ENCODE results near the gene MARCHF5.
"Not testable (repeated sequence)": the region's sequence is repeated elsewhere in the genome, so short reads cannot be mapped to it uniquely, and the experiment has no call there.

The MARCHF5 gene

DNA sequence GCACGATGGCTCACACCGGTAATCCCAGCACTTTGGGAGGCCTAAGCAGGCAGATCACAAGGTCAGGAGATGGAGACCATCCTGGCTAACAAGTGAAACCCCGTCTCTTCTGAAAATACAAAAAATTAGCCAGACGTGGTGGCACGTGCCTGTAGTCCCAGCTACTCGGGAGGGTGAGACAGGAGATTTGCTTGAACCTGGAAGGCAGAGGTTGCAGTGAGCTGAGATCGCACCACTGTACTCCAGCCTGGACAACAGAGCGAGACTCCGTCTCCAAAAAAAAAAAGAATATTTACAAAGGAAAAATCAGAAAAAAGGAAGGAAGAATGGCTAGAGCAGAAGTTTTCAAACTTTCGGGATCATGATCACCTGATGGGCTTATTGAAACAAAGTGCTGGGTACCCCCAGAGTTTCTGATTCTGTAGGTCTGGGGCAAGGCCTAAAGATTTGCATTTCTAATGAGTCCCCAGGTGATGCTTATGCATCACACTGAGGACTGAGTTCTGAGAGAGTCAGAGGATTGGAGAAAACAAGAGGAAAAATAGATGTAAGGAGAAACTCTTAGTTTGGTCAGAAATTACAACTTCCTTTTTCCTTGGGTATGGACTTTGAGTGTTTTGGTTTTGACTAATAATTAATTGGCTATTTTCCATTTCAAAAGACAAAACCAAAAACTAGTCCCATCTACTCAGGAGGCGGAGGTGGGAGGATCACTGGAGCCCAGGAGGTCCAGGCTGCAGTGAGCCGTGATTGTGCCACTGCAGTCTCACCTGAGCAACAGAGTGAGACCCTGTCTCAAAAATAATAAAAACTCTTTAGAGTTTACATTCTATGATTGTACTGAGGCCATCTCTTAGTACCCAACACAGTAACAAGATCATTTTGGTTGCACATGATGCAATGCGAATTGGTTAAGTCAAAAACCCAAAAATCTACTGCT lies 14.4 kb downstream of the MARCHF5 start:
- DNase-seq (ENCODE audit: low read depth), result no peak

DNA sequence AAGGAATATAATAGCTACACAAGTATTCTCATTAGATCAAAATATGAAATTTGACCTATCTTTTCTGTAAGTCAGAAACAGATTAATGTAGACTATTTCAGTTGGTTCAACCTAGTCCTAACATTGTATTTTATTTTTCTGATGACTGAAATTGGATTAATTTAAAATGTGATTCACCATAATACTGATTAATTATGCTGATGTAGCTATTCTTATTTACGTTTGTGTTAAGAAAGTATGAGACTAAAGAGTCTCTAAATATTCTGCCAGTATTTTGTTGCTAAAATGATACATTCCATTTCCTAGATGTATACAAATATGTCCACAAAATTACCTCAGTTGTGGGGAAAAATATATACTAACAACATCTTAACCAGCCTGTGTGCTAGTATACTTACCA lies 18.3 kb downstream of the MARCHF5 start:
- DNase-seq (ENCODE audit: low read depth), result no peak

- DNase-seq (ENCODE audit: low read depth), result no peak
Observed at GRCh38 chr10:92313750-92314149, 22.8 kb downstream of the MARCHF5 start.

GRCh38 chr10:92316610-92317009 lies 25.6 kb downstream of the MARCHF5 start:
- DNase-seq (ENCODE audit: low read depth), result no peak

DNA sequence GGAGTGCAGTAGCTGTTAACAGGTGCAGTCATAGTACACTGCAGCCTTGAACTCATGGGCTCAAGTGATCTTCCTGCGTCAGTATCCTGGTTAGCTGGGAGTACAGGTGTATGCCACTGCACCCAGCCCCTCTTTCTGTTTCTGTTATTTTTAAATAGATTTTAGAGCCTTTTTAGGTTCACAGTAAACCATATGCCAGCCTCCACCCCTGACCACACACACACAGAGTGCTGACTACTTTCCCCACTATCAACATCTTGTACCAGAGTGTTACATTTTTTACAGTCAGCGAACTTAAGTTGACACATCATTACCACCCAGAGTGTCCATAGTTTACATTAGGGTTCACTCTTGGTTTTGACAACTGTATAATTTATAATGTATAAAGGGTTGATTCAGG lies 32.1 kb downstream of the MARCHF5 start:
- DNase-seq (ENCODE audit: low read depth), result no peak

DNA sequence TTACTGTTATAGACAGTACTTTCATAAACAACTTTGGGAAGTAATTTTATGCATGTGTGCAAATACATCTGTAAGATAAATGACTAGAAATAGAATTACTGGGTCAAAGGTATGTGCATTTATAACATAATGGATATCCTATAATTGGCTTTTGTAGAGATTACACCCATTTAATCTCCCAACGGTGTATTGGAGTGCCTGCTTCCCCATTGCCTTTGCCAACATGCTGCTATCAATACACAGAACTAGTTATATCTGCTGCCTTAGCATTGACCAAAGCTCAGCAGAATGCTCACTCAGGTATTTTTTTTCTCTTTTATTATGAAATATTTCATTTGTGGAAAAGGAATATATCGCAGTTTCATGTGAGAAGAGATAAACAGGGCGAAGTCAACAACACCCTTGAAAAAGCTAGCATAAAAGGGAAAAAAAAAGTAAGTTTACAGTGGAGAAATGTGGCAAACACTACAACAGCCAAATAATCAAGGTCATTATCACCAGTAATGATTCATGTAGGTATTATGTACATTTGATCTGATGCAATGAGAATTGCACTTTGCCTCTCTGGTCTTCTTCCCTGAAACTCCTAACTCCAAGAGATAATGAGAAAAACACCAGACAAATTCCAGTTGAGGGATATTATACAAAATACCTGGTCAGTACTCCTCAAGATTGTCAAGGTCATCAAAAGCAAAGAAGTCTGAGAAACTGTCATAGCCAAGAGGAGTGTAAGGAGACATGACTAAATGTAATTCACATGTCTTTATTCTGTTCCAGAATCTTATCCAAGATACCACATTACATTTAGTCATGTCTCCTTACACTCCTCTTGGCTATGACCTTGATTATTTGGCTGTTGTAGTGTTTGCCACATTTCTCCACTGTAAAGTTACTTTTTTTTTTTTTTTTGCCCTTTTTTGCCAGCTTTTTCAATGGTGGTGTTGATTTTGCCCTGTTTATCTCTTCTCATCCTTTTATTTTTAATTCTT lies 36.8 kb downstream of the MARCHF5 start:
- no peak for DNase-seq (ENCODE audit: low read depth)

GRCh38 chr10:92328993-92329392 lies 38.0 kb downstream of the MARCHF5 start:
- DNase-seq (ENCODE audit: low read depth), result no peak

GRCh38 chr10:92329927-92330326 lies 39.0 kb downstream of the MARCHF5 start:
- not testable (repeated sequence) for DNase-seq (ENCODE audit: low read depth)

DNA sequence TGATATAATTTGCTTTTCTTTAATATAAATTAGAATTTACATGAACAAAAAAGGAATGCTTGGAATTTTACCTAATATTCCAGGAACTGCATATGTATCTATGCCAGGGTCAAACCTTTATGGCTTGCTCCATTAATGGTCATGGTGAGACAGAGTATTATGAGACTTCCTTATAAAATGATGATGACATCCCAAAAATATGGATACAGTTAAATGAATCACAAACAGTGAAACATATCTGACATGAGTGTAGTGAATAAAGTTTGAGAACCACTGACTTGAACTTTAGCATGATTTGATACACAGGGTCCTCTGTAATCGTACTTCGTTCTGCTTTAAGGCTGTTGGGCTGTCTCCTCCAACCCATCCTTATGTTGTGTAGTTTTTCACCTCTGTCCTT lies 51.8 kb downstream of the MARCHF5 start:
- no peak for DNase-seq (ENCODE audit: low read depth)

- DNase-seq (ENCODE audit: low read depth), result not testable (repeated sequence)
Observed at GRCh38 chr10:92345575-92345974, 54.6 kb downstream of the MARCHF5 start.

DNA sequence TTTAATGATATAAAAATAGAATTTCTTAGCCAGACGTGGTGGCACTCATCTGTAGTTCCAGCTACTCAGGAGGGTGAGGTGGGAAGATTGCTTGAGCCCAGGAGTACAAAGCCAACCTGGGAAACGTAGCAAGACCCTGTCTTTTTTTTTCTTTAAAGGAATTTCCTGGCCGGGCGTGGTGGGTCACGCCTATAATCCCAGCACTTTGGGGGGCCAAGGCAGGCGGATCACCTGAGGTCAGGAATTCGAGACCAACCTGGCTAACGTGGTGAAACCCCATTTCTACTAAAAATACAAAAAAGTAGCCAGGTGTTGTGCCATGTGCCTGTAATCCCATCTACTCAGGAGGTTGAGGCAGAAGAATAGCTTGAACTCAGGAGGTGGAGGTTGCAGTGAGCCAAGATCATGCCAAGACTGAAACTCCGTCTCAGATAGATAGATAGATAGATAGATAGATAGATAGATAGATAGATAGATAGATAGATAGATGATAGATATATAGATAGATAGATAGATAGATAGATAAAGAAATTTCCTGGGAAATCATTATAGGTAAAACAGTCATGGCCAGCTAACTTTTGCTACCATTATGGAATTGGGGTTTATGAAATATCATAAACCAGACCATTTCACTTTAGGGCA lies 56.2 kb downstream of the MARCHF5 start:
- not testable (repeated sequence) for DNase-seq (ENCODE audit: low read depth)

- no peak for DNase-seq (ENCODE audit: low read depth)
Observed at GRCh38 chr10:92350411-92350810, 59.4 kb downstream of the MARCHF5 start.

DNA sequence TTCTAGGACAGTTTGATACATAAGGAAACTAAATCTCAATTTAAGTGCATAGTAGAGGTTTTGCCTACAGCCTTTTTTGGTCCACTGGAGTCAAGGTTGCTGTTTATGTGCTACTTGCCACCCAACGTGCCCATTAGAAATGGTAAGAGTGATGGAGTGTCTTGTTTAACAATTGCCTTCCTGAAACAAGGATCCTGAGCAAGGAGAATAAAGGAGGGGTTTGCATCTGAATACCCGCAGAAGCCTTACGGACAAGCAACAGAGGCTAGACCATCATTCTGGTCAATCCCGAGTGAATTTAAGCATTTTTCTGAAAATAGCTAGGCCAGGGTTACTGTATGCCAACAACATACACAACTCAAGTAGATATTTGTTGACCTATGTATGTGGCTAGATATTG lies 63.6 kb downstream of the MARCHF5 start:
- DNase-seq (ENCODE audit: low read depth), result no peak

DNA sequence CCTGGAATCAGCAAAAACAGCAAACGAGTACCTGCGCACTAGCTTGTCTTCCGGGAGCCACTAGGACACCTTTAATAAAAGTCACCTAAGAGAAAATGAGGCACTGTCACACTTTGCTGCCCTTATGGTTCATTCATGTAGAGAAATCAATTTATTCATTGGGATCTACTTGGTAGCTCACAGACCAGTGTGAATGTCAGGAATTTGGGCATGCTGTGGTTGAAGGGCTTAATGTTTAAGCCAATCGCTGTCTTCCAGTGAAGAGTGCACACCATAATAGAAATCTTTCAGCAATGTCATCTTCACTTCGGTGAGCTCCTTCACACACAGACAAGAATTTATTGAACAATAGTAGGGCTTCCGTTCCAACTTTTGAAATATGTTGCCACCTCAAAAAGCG lies 65.1 kb downstream of the MARCHF5 start:
- no peak for DNase-seq (ENCODE audit: low read depth)

DNA sequence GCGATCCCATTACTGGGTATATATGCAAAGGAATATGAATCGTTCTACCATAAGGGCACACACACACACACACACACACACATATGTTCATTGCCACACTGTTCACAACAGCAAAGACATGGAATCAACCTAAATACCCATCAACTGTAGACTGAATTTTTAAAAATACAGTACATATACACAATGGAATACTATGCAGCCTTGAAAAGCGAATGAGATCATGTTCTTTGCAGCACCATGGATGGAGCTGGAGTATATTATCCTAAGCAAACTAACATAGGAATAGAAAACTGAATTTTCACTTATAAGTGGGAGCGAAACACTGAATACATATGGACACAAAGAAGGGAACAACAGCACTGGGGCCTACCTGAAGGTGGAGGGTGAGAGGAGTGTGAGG lies 72.5 kb downstream of the MARCHF5 start:
- no peak for DNase-seq (ENCODE audit: low read depth)

GRCh38 chr10:92366412-92367021 lies 75.5 kb downstream of the MARCHF5 start:
- no peak for DNase-seq (ENCODE audit: low read depth)

DNA sequence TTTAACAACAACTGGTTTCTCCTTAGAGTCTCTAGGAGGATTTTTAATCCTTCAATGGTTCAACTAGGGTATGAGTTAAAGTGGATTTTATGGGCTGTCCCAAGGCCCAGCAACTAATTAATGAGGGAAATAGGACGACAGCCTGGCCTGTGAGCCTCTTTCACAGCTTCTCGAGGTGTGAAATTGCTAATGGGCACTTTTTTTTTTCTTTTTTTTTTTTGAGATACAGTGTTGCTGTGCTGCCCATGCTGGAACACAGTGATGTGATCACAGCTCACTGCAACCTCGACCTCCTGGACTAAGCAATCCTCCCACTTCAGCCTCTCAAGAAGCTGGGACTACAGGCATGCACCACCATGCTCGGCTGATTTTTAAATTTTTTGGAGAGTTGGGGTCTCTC lies 87.0 kb downstream of the MARCHF5 start:
- DNase-seq (ENCODE audit: low read depth), result no peak

- no peak for DNase-seq (ENCODE audit: low read depth)
Observed at GRCh38 chr10:92381543-92381954, 90.6 kb downstream of the MARCHF5 start.

GRCh38 chr10:92382631-92383030 lies 91.7 kb downstream of the MARCHF5 start:
- DNase-seq (ENCODE audit: low read depth), result no peak

GRCh38 chr10:92384741-92385140 lies 93.8 kb downstream of the MARCHF5 start:
- DNase-seq (ENCODE audit: low read depth), result no peak

- no peak for DNase-seq (ENCODE audit: low read depth)
Observed at GRCh38 chr10:92385831-92386230, 94.9 kb downstream of the MARCHF5 start.

Measured in HS-27A (cell line).